Fibroblast of mammary gland (primary cell): Measurements from ENCODE around the gene PLN.

ENCODE experiments used
- DNase-seq: peaks from one replicate; pipeline ENCODE4 v3.0.0-alpha.2; 2010; ENCODE audit warnings: low read depth
- H3K4me3 ChIP-seq: 2 replicates; pipeline ENCODE4 v1.5.1; 2011; ENCODE audit warnings: low read depth, mild to moderate bottlenecking, low read length, moderate library complexity; ENCODE audit not compliant: control insufficient read depth
- CTCF ChIP-seq: conservative IDR thresholded peaks from 2 replicates; pipeline ENCODE4 v1.5.1; 2011; ENCODE audit warnings: low read depth, low read length, inconsistent platforms; ENCODE audit not compliant: control insufficient read depth, insufficient read depth

The PLN gene

GRCh38 chr6:118522422-118522821, 25.7 kb upstream of the PLN start:
- TF ChIP-seq CTCF, result no peak
- no peak for DNase-seq

GRCh38 chr6:118523216-118523615, 24.9 kb upstream of the PLN start:
- no peak for DNase-seq
- H3K4me3 ChIP-seq, result no peak overlapping the region
- no peak for TF ChIP-seq CTCF

More at GRCh38 chr6:118522422-118522821, 25.7 kb upstream of the PLN start:
- H3K4me3 ChIP-seq, result no peak overlapping the region

- DNase-seq, result no peak
- no peak overlapping the region for H3K4me3 ChIP-seq
- TF ChIP-seq CTCF, result no peak
Measured at GRCh38 chr6:118524686-118525085, 23.4 kb upstream of the PLN start.

GRCh38 chr6:118525913-118526780, 21.9 kb upstream of the PLN start:
- no peak for DNase-seq
- no peak overlapping the region for H3K4me3 ChIP-seq
- no peak for TF ChIP-seq CTCF

- no peak for DNase-seq
- TF ChIP-seq CTCF, result no peak
- no peak overlapping the region for H3K4me3 ChIP-seq
Measured at GRCh38 chr6:118528129-118528528, 20.0 kb upstream of the PLN start.

GRCh38 chr6:118529756-118530155, 18.3 kb upstream of the PLN start:
- no peak for TF ChIP-seq CTCF
- no peak for DNase-seq

More at GRCh38 chr6:118529756-118530155, 18.3 kb upstream of the PLN start:
- no peak overlapping the region for H3K4me3 ChIP-seq
